Skin of body (tissue), 2 donors: ENCODE results near the gene RTP5. TPM values are rescaled to one million over a fixed set of nuclear protein-coding genes. Genes with fewer than 3 reads are reported as not detected.
"Not testable (repeated sequence)": the region's sequence is repeated elsewhere in the genome, so short reads cannot be mapped to it uniquely, and the experiment has no call there.

Experiments used
- DNase-seq: peaks from one replicate; lab custom pipeline; 2025; lab: John Stamatoyannopoulos, UW
- total RNA-seq: library from RNA; depleted of rRNA; stranded (reverse); fragments of >200 nt; gene quantifications from one replicate; pipeline ENCODE4 v1.2.3, GENCODE V29; 2014

Gene RTP5
- total RNA-seq, 1 donor from 2014 or later = not detected

DNA sequence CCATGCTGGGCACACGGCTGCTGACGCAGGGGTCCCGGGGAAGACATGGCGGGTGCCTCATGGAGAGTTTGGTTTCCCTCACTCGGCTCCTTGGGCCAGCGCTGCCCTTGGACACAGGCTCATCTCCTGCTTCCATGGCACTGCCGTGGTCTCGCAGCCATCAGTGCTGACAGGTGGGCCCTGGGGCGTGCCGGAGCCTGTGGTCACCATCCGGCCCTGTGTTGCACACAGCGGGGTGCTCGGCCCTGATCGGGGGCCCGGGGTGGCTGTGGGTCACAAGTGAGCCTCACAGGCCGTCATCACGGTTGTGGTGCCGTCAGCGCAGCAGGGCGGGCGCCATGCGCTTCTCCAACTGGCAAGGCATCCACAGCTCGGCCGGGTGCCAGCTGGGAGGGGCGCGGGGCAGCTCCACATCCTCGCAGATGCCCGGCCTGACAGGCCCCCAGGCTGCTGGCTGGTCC, 582 bp downstream of the RTP5 start:
- no peak for DNase-seq

DNA sequence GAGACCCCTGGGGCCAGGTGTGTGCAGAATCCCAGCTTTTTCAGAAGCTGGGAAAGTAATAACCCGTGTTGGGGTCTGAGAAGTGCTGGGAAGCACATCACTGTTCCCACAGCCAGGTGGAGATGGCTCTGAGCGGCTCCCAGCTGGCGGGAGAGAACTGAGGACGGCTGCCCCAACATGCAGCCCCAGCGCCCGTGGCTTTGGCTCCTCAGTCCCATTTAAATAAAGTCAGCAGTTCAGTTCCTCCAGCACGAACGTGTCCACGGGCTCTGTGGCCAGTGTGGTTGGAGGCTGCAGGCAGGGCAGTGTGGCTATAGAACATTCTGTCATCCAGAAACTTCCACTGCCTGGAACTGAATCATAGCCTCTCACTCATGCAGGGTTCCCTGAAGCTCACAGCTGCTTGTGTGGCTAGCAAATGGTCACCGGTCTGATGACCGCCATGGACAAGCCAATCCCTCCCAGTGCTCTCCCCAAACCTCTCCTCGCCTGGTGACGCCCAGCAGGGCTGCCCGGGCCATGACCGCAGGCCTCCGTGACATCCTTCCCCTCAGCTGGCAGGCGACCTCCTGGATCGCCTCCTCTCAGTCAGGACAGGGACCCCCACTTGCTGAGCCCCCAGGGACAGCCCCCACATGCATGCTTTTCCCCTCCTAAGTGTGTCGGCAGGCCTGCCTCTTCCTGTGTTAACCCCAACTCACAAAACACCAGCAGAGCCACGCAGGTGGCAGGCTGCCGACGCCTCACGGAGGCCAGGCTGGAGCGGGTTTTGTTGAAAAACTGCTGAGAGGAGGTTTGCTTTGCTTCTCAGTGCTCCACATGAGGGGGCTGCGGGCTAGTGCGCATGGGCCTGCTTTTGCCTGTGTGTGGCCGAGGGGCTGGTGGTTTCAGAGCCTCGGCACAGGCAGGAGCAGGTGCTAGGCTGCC, 1.3 kb downstream of the RTP5 start:
- no peak for DNase-seq

DNA sequence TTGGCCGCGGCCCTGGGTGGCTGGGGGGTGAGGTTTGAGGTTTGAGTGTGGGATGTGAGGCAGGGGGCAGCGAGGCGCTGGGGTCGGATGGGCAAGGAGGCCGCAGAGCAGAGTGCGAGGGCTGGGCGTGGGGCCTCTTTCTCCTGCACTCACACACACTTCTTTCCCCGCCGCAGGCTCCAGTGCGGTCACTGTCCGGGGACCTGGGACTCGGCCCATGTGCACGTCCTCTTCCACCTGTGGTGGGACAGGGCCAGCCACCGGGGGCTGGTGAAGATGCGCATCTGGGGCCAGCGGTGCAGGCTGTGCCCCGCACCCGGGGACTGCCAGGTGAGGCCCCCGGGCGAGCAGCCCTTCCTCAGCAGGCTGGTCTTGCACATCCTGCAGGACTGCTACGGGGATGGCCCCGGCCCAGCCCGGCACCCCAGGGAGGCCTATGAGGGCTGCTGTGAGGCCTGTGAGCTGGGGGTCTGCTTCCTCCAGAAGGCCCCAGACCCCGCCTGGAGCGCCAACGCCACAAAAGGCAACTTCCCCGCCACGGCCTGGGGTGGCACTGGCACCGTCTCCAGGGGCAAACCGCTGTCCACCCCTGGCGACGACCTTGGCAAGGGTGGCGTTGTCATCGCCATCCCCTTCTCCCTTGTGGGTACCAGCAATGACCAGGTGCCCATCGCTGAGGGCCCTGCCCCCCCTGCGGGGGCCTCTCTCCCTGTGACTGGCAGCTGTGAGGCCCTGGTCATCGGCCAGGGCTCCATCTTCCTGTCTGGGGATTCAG, 2.2 kb downstream of the RTP5 start:
- DNase-seq = no peak

DNA sequence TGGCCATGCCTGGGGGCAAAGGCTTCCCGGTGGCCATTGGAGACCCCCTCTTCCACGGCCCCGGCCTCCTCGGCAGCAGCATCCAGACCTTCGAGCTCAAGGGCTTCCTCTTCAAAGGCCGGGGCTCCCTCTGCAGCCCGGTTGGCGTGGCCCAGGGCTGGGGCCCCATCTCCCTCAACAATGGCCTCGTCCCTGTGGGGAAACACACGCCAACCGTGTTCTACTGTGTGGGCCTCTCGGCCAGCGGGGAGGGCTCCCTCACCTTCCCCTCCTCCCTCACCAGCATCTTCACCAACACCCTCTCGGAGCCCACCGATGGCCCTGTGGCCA, 2.7 kb downstream of the RTP5 start:
- DNase-seq = no peak

DNA sequence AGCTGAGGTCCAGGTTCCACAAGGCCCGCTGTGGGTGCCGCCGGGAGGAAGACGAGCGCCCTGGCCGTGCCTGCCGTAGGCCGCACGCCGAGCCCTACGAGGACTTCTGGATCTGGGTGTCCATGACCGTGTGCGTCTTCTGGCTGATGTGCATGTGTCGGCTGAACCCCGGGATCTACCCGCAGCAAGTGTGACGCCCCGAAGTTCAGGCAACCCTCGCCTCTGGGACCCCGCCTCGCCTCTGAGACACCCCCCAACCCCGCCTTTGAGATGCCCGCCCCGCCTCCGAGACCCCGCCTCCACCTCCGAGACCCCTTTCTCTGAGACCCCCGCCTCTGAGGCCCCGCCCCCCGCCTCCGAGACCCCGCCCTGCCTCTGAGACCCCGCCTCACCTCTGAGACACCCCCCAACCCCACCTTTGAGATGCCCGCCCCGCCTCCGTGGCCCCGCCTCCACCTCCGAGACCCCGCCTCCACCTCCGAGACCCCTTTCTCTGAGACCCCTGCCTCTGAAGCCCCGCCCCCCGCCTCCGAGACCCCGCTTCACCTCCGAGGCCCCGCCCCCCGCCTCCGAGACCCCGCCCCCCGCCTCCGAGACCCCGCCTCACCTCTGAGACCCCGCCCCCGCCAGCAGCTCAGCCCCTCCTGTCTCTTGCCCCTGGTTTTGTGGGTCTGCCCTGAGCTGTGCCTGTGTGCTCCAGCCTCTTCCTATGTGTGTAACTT, 3.7 kb downstream of the RTP5 start:
- DNase-seq = no peak

DNA sequence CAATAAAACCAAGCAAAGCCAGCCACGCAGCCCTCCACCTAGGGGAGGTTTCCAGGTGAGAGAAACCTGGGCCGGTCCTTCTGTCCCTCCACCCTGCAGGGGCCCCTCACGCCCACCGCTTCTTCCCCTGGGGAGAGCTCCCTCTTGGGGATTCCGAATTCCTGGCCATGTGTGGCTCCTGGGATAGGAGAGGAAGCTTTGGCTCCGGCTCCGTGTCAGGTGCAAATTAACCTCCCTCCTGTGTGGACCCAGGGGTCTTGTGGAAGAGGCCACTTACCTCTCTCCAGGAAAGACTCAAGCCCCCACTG, 4.2 kb downstream of the RTP5 start:
- no peak for DNase-seq

DNA sequence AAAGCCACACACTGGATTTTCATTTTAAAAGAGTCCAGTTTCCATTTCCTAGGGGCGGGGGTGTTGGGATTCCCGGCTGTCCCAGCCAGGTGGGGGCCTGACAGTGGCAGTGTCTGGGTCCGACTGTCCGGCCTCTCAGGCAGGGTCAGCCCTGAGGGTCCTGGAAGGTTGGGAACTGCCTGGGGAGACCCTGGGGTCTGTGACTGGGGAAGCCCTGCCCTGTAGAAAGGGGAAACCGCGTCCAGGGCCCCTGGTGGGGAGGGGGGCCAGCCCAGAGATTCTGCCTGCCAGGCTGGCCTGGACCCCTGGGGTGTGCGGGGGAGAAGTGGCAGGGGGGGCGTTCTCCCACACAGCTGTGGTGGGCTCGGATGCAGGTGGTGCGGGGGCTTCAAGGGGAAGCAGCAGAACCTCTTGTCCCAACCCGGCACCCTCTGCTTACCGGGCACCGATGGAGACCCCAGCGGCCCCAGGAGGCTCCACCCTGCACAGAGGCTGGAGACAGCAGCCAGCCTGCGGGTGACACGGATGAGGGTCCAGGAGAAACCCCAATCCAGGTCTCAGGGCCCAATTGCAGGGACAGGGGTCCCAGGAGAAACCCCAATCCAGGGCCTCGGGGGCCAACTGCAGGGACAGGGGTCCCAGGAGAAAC, 4.9 kb downstream of the RTP5 start:
- no peak for DNase-seq

DNA sequence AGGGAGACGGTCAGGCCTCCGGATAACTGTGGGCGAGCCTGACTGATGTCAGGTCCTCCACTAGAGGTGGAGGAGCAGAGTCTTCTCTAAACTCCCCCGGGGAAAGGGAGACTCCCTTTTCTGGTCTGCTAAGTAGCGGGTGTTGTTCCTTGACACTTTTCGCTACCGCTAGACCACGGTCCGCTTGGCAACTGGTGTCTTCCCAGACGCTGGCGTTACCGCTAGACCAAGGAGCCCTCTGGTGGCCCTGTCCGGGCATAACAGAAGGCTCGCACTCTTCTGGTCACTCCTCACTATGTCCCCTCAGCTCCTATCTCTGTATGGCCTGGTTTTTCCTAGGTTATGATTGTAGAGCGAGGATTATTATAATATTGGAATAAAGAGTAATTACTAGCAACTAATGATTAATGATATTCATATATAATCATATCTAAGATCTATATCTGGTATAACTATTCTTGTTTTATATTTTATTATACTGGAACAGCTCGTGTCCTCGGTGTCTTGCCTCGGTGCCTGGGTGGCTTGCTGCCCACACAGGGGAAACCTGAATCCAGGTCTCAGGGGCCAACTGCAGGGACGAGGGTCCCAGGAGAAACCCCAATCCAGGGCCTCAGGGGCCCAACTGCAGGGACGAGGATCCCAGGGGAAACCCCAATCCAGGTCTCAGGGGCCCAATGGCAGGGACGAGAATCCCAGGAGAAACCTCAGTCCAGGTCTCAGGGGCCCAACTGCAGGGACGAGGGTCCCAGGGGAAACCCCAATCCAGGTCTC, 6.4 kb downstream of the RTP5 start:
- DNase-seq = not testable (repeated sequence)

DNA sequence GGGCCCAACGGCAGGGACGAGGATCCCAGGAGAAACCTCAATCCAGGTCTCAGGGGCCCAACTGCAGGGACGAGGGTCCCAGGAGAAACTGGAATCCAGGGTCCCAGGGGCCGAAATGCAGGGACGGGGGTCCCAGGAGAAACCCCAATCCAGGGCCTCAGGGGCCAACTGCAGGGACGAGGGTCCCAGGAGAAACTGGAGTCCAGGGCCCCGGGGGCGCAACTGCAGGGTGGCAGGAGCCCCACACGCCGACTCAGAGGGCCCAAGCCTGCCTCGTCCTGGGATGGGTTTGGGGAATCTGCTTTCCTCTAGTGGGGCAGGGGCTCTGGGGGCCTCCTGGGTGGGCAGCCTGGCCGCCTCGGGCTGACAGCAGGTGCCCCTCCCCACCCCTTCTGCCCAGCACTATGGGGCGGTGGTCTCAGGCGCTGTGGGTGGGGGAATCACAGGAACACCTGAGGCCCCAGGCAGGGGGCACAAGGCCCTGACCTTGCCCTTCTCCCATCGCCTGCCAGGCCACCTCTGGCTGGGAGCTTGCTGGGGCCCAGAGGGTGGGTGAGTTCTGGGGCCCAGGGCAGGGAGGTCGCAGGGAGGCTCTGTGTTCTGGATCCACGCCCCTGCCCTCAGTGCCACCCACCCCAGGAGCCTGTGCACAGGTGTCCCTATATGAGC, 7.1 kb downstream of the RTP5 start:
- no peak for DNase-seq

DNA sequence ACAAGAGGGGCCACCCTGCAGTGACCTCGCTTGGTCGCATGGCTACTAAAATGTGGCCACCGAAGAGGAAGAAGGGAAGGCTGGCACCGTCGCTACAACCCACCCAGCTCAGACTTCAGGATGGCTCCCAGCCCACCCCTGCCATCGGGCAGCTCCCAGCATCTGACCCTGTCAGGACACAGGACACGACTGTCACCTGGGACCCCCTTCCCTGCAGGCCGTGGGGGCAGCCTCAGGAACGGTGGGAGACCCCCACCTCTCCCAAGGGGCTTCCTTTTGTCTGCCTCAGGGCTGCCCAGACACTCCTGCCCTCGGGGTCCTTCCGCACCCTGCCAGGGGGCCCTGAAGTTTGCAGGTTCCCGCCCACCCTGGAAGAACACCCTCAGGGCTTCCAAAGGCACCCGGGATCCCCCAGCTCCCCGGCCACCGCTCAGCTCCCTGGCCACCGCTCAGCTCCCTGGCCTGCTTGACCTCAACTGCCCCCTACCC, 7.7 kb downstream of the RTP5 start:
- DNase-seq = no peak

DNA sequence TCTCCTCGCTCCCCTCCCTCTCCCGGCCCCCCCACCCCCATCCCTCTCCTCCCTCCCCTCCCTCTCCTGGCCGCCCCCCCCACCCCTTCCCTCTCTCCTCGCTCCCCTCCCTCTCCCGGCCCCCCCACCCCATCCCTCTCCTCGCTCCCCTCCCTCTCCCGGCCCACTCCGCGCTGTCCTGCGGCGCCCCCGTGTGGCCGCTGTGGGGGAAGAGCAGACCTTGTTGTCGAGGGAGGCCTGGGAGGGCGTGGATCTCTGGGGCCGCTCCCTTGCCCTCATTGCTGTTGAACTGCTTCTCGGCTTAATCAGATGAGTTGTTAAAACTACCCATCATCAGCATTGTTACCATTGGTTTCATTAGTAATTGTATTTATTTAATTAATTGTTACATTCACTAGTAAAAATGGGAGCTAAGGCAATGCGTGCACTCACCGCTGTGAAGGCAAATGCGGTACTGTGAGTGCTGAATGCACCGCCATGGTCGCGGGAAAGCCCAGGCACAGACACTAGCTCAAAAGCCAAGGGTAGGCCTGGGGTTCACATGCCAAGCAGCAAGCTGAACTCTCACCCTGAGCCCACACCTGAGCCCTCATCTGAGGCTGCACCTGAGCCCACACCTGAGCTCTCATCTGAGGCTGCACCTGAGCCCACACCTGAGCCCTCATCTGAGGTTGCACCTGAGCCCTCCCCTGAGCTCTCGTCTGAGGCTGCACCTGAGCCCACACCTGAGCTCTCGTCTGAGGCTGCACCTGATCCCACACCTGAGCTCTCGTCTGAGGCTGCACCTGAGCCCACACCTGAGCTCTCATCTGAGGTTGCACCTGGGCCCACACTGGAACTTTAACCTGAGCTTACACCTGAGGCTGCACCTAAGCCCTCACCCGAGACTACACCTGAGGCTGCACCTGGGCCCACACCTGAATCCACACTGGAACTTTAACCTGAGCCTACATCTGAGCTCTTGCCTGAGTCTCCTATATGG, 8.8 kb downstream of the RTP5 start:
- DNase-seq = peak; percentile 64

DNA sequence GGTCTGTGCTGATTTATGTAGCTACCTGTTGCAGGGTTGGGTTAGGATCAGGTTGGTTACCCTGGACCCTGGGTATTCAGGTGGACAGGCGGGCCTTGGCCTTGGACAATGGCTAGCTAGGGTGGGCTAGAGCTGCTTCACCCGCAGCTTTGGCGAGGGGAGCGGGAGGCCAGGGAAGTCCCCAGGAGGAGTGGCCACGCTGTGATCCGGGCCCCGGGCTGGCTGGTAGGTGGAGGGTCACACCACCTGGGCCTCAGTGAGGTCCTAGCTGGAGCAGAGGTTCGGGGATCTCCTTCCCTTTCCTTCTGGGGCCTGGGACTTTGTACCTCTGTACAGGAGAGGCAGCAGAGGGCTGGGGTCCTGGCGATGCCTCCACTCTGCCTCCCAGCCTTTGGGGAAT, 9.8 kb downstream of the RTP5 start:
- DNase-seq = no peak

DNA sequence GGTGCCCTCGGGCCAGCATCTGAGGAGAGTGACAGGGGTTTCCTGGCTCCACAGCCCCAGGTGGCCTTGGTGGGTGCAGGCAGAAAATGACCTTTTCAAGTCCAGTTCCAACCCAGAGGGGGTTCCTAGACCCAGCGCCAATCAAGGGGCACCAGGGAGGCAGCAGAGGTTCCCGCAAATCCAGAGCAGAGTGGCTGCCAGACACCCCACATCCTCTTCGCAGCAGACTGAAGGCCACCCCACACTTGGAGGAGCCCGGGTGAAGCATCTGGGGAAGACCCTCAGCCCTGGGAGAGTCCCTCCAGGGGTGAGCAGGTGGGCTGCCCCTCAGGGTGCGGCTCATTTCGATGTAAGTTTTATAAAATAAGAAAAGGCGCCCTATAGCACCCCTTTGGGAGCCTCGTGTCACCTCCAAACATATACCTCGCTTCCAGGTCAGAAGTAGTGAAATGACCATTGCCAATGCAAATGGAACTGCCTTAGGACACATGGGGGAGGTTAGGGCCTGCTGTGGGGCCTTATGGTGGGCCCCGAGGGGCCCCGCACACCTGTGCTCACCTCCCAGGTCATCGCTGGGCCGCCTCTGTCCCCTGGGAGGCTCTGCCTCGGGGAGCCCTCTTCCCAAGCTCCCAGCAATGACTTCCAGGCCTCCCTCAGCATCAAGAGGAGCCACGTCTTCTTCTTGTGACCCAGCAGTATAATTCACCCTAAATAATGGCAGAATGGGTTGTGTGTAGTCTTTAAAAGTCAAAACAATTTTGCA, 11.0 kb downstream of the RTP5 start:
- no peak for DNase-seq

DNA sequence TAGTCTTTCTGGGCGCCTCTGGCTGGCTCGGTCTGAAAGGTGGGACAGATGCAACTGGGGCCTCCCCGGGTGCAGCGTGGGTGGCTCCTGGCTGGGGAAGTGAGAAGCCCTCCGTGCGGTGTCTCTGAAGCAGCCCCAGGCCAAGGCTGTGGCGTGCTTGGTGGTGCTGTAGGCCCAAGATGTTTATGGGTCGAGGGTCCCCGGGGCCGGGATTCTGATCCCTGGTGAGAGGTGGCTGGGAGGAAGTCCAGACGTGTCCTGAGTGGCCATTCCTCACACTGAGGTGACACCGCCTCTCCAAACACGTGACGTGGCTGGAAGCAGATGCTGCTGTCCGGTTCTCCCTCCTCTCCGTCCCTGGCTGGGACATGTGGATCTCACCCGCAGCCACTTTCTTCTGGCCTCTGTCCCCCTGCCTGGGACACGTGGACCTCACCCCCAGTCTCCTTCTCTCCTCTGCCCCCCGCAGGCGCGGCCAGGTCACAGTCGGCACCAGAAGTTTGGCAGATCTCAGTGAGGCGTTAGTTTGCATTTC, 12.6 kb downstream of the RTP5 start:
- peak; percentile 53 for DNase-seq

DNA sequence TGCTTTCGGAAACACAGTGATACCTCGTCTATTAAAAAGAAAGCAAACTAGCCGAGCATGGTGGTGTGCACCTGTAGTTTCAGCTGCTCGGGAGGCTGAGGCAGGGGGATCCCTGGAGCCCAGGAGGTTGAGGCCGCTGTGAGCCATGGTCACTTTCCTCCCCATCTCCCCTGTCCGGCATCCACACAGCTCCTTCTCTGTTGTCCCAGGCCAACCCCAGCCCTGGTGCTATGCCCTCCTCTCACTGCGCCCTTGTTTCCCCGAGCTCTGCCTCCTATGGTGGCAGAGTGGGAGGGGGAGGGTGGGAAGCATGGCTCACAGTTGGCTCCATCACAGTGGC, 15.4 kb downstream of the RTP5 start:
- DNase-seq = no peak

DNA sequence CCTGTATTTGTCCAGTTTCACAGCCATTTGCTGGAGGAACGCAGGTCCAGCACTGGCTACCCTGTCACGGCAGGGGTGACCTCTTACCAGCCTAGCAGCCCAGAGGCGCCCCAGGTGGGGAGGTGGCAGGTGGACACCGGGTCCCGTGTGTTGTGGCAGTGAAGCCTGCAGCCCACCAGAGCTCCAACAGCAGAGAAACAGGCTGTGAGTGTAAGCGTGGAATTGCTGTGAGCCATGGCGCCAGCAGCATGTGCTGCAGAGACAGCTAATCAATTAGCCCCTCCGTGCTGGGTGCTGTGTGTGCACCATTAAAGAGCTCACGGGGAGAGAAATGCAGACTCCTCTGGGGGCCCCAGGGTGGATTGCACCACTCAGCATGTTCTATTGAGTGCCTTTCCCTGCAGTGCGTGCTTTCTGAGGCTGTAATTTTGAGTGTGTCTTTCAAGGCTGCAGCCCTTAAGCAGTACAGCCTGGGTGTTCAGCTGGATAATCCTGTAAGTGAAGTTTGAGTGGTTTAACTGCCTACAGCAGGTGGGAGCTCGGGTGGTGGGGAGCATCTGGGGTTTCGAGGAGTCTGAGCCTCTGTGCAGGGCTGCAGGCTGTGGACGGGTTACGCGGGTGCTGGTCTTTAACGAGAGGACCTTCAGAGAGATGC, 15.9 kb downstream of the RTP5 start:
- DNase-seq = no peak

DNA sequence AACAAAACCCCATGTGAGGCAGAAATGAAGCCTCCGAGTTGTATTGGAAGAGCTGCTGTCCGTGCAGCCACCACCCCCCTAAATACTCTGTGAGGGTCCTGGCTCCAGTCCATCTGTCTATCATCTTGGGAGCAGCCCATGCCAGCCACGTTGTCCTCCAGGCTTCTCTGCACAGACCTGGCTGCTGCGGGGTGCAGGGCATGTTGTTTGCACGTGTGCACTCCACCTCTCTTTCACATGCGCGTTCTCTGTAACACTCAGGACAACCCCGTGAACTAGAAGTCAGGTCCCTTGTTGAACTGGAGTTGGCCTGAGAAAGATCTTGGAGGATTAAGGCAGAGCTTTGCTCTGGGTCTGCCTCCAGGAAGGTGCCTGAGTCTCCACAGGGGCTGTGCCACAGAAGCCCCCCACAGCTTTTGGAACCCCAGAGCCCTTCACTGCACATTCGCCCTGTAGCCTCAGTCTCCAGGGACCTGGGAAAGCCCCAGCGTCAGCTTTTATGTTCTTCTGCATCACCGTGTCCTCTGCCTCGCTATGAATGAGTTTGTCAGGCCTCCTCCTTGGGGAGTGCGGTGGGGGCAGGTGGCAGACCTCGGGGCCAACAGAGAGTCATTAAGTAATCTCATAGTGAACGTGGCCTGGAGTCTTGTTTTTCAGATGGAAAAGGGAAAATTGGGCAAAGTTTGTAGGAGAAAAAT, 16.6 kb downstream of the RTP5 start:
- DNase-seq = no peak
